ENCODE measurements around the gene FAT1. TPM values are rescaled to one million over a fixed set of nuclear protein-coding genes. Genes with fewer than 3 reads are reported as not detected.
"Not testable (repeated sequence)": the region's sequence is repeated elsewhere in the genome, so short reads cannot be mapped to it uniquely, and the experiment has no call there.

Gene FAT1
- total and polyA plus RNA-seq, 3 donors from 2014 or later: 51.5 to 157 (median 118) TPM

DNA sequence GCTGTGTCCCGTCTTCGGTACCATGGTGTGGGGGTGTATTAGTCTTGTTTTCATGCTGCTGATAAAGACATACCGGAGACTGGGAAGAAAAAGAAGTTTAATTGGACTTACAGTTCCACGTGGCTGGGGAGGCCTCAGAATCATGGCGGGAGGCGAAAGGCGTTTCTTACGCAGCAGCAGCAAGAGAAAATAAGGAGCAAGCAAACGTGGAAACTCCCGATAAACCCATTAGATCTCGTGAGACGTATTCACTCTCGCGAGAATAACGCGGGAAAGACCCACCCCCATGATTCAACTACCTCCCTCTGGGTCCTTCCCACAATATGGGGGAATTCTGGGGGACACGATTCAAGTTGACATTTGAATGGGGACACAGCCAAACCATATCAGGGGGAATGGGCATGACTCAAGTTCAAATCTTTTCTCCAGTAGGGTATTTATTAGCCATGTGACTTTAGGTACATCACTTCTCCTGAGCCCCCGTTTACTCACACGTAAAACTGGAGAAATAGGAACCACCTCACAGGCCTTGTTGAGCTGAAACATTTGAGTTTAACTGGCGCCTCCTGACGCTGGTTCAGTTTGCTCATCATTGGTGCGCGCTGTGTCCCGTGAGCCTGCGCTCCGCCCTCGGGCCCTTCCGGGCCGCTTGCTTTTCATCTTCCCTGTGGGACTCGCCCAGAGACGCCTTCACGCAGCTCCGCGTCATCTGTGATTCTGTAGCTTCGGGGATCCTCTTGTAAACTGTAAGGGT lies 35.5 kb upstream of the FAT1 start:
- H3K4me3 ChIP-seq: peak overlapping the region; percentile 37 to 40
- H3K27ac ChIP-seq: no peak overlapping the region
- no peaks in the 10 kb centered on the region for H3K4me1 ChIP-seq
- H3K36me3 ChIP-seq (ENCODE audit: low read depth, missing control alignments): no peaks in the 10 kb centered on the region
- no peak for TF ChIP-seq POLR2A (IDR thresholded peaks at IDR 0.05)
- TF ChIP-seq, protein P1, sequence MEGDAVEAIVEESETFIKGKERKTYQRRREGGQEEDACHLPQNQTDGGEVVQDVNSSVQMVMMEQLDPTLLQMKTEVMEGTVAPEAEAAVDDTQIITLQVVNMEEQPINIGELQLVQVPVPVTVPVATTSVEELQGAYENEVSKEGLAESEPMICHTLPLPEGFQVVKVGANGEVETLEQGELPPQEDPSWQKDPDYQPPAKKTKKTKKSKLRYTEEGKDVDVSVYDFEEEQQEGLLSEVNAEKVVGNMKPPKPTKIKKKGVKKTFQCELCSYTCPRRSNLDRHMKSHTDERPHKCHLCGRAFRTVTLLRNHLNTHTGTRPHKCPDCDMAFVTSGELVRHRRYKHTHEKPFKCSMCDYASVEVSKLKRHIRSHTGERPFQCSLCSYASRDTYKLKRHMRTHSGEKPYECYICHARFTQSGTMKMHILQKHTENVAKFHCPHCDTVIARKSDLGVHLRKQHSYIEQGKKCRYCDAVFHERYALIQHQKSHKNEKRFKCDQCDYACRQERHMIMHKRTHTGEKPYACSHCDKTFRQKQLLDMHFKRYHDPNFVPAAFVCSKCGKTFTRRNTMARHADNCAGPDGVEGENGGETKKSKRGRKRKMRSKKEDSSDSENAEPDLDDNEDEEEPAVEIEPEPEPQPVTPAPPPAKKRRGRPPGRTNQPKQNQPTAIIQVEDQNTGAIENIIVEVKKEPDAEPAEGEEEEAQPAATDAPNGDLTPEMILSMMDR (IDR thresholded peaks at IDR 0.05): no peak
- H3K9me3 ChIP-seq: no peaks in the 10 kb centered on the region
- no peaks in the 10 kb centered on the region for H3K27me3 ChIP-seq
- 67 to 80% methylated on average over 35 of the region's 35 CpGs for WGBS, 2 donors
- DNase-seq: peak; percentile 58
- intact Hi-C loops (cut with DNase I; ENCODE audit: low total_unique reads): no loop called here

DNA sequence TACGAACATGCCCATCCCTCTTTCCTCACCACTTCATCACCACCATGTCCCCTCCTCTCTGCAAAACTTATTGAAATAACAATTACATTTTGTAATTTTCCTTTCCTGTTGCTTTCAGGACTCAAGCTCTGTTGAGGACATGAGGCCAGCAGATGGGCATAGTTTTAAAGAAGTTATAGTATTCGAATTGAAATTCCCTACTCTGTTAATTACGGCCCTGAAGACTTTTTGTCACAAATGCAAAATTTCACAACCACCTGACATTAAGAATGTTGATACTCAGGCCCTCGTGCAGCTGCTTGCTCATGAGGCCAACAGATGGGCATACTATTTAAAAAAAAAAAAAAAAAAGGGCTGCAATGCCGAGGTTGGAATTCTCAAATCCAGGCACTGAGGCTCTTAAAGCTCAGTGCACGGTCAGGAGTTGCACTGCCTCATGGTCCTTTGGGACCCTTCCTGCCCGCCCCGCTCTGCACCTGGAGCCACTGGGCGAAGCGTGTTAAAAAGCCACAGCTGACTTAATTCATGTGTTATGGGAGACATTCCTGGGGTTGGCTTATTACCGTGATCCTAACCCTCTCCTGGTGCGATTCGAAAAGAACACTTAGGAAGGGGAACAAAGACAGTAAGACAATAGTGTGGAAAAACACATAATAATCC lies 34.2 kb upstream of the FAT1 start:
- no peak overlapping the region for H3K27ac ChIP-seq
- no peaks in the 10 kb centered on the region for H3K4me1 ChIP-seq
- intact Hi-C loops (cut with DNase I; ENCODE audit: low total_unique reads): no loop called here
- H3K27me3 ChIP-seq: no peaks in the 10 kb centered on the region
- TF ChIP-seq POLR2A (IDR thresholded peaks at IDR 0.05): no peak
- TF ChIP-seq, protein P1 (IDR thresholded peaks at IDR 0.05): no peak
- H3K9me3 ChIP-seq: no peaks in the 10 kb centered on the region
- no peak for DNase-seq
- H3K36me3 ChIP-seq (ENCODE audit: low read depth, missing control alignments): no peaks in the 10 kb centered on the region
- no peak overlapping the region for H3K4me3 ChIP-seq
- WGBS, 2 donors: 52 to 69% methylated on average over 13 of the region's 13 CpGs

DNA sequence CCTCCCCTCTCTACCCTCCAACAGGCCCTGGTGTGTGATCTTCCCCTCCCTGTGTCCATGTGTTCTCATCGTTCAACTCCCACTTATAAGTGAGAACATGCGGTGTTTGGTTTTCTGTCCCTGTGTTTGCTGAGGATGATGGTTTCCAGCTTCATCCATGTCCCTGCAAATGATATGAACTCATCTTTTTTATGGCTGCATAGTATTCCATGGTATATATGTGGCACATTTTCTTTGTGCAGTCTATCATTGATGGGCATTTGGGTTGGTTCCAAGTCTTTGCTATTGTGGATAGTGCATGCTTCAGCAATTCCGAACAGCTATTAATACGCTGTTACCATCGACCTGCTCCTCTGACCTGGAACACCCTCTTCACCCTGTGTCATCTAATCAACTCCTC lies 32.9 kb upstream of the FAT1 start:
- H3K27me3 ChIP-seq; H3K4me3 ChIP-seq; H3K9me3 ChIP-seq; H3K36me3 ChIP-seq (ENCODE audit: low read depth, missing control alignments); intact Hi-C loops (cut with DNase I; ENCODE audit: low total_unique reads); H3K4me1 ChIP-seq; H3K27ac ChIP-seq; DNase-seq: not testable (repeated sequence)
- WGBS, 2 donors: 92 to 96% methylated on average over 5 of the region's 5 CpGs

DNA sequence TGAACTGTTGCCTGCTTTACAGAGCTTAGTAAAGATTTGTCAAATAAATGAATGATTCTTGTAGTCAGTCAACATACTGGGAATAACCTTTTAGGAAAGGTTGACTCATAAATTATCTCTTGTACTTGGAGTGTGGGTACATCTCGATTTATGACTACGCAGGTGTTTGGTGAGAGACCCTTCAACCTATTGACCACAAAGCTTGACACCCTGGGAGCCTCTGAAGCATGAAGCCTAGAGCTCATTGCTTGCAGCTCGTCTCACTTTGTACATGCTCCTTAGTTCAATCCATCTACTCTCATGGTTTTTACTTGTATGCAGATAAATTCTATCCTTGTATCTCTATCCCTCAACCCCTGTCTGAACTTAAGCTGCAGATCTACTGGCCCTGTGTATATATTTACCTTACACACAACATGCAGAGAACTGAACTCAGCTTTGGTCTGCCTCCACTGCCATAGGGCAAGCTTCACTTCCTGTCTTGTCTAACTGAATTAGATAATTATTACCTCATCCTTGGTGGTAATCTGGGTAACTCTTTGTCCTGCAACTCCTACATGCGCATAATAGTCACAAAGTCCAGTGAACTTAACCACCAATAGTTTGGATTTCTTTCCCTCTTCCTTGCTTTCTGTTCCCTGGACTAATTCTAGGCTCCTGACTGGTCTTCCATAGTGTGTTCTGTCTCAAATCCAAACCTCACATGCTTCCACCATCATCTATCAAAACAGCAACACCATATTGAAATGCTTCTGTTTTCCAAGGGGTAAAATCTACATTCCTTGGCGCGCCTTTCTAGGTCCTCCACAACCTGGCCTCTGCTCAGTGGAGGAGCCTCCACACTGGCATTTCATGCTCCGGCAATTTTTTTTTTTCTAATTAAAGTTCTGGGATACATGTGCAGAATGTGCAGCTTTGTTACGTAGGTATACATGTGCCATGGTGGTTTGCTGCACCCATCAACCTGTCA lies 32.2 kb upstream of the FAT1 start:
- Histone ChIP-seq H3K9me3 (no peaks in the 10 kb centered on the region), H3K27me3 (no peaks in the 10 kb centered on the region), H3K36me3 (ENCODE audit: low read depth, missing control alignments) (no peaks in the 10 kb centered on the region), H3K4me1 (no peaks in the 10 kb centered on the region), H3K27ac (no peak overlapping the region), H3K4me3 (no peak overlapping the region)
- 90 to 93% methylated on average over 8 of the region's 8 CpGs for WGBS, 2 donors
- no peak for TF ChIP-seq POLR2A (IDR thresholded peaks at IDR 0.05)
- TF ChIP-seq, protein P1 (IDR thresholded peaks at IDR 0.05): no peak
- intact Hi-C loops (cut with DNase I; ENCODE audit: low total_unique reads): no loop called here
- no peak for DNase-seq

DNA sequence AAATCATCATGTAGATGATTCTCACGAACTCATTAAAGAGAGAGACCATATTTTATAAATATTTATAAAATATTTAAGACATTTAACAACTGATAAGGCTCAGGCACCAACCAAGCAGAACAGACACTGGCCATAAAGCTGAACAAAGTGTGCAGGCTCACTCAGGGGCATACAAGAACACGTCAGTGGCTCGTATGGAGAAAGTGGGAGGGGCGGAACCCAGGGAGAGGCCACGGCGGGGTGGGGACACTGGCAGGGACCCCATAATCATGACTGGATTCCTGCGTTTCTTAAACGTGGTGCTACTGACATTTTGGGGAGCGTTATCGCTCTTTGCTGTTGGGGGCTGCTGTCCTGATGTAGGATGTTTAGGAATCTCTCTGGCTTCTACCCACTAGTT lies 31.3 kb upstream of the FAT1 start:
- Histone ChIP-seq H3K4me3 (no peak overlapping the region), H3K36me3 (ENCODE audit: low read depth, missing control alignments) (no peaks in the 10 kb centered on the region), H3K4me1 (no peaks in the 10 kb centered on the region), H3K27me3 (no peaks in the 10 kb centered on the region), H3K27ac (no peak overlapping the region), H3K9me3 (no peaks in the 10 kb centered on the region)
- no peak for DNase-seq
- TF ChIP-seq POLR2A (IDR thresholded peaks at IDR 0.05): no peak
- TF ChIP-seq, protein P1 (IDR thresholded peaks at IDR 0.05): no peak
- 77 to 81% methylated on average over 10 of the region's 10 CpGs for WGBS, 2 donors
- intact Hi-C loops (cut with DNase I; ENCODE audit: low total_unique reads): no loop called here

Measured in testis (tissue), 3 donors.